Gastroesophageal sphincter (tissue), 4 donors: ENCODE measurements around the gene NUP62. TPM values are rescaled to one million over a fixed set of nuclear protein-coding genes. Genes with fewer than 3 reads are reported as not detected.

ENCODE experiments used
- ATAC-seq: fragments of 150-250 bp; one replicate; pipeline ENCODE4 v1.9.1; 2016; ENCODE audit warnings: mild to moderate bottlenecking, moderate library complexity
- H3K27ac ChIP-seq, 4 donors: fragments of 200-600 bp; sonication (generic) in 3 of 4; 1 replicate in 3 of 4; 2 replicates in 1 of 4; pipeline ENCODE4 v1.5.1; 2016 to 2019
- H3K27me3 ChIP-seq: fragments of 200-600 bp; sonication (generic); one replicate; pipeline ENCODE4 v1.5.1; 2019
- H3K36me3 ChIP-seq, 2 donors: fragments of 200-600 bp; sonication (generic); one replicate each; pipeline ENCODE4 v1.5.1; 2019; ENCODE audit warnings: control low read depth in 1 of 2
- H3K4me1 ChIP-seq, 3 donors: fragments of 200-600 bp; sonication (generic); 1 replicate in 2 of 3; 2 replicates in 1 of 3; pipeline ENCODE4 v1.5.1; 2016 to 2019; ENCODE audit warnings: control low read depth in 2 of 3
- H3K4me3 ChIP-seq, 2 donors: fragments of 200-600 bp; sonication (generic); one replicate each; pipeline ENCODE4 v1.5.1; 2019; ENCODE audit warnings: mild to moderate bottlenecking in 1 of 2, moderate library complexity in 1 of 2
- H3K9me3 ChIP-seq, 3 donors: fragments of 200-600 bp; sonication (generic); one replicate each; pipeline ENCODE4 v1.5.1; 2017 to 2019; ENCODE audit warnings: control low read depth in 2 of 3
- EP300 ChIP-seq: sonication (generic); formaldehyde crosslinking; IDR thresholded peaks from one replicate; pipeline ENCODE4 v1.6.1; 2017; ENCODE audit warnings: antibody characterized with exemption, mild to moderate bottlenecking
- POLR2A ChIP-seq, 2 donors: fragments of 450-650 bp; IDR thresholded peaks; one replicate each; pipeline ENCODE4 v1.6.1; 2017; ENCODE audit warnings: antibody characterized with exemption in 2 of 2, mild to moderate bottlenecking in 2 of 2, moderate library complexity in 1 of 2
- POLR2AphosphoS5 ChIP-seq: sonication (generic); formaldehyde crosslinking; IDR thresholded peaks from one replicate; pipeline ENCODE4 v1.6.1; 2017; ENCODE audit warnings: antibody characterized with exemption
- WGBS, 2 donors: methylation state at CpG; one replicate each; pipeline ENCODE4 v1.1.5; 2018; ENCODE audit warnings: low coverage in 1 of 2; 5-methylcytosine and 5-hydroxymethylcytosine counted together
- total RNA-seq, 4 donors: library from RNA; depleted of rRNA; stranded (reverse); fragments of >200 nt; gene quantifications; one replicate each; pipeline ENCODE4 v1.1.0, GENCODE V29; 2016
- TF ChIP-seq, protein P1 (sequence below), 4 experiments: fragments of 200-600 bp in 2 of 4; fragments of 450-650 bp in 2 of 4; sonication (generic) in 1 of 4; IDR thresholded peaks; one replicate each; pipeline ENCODE4 v1.5.1; 2017 to 2019; ENCODE audit warnings: antibody characterized with exemption in 4 of 4, mild to moderate bottlenecking in 2 of 4, moderate library complexity in 2 of 4

The NUP62 gene
- total RNA-seq, 4 donors from 2014 or later, result 30.1 to 43.2 (median 37.7) TPM

DNA sequence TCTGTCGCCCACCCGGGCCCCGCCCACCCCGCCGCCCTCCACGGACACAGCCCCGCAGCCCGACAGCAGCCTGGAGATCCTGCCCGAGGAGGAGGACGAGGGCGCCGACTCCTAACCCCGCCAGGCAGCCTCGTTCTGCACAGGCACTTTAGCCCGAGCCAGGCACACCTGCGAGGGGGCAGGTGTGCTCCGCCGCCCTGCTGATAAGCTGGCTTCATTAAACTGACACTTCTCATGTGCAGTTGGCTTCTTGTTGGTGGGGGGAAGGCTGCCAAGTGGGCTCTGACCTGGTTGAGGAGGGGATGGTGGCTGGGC is 40.8 kb downstream of the NUP62 start:
- Histone ChIP-seq H3K27ac (no peak overlapping the region), H3K4me3 (no peak overlapping the region), H3K9me3 (no peaks in the 10 kb centered on the region), H3K36me3 (peaks cover 0 to 59% of the 10 kb centered on the region in 2 donors), H3K27me3 (peaks cover 34% of the 10 kb centered on the region), H3K4me1 (peaks cover 0 to 17% (median 11%) of the 10 kb centered on the region in 3 donors)
- TF ChIP-seq, protein P1, sequence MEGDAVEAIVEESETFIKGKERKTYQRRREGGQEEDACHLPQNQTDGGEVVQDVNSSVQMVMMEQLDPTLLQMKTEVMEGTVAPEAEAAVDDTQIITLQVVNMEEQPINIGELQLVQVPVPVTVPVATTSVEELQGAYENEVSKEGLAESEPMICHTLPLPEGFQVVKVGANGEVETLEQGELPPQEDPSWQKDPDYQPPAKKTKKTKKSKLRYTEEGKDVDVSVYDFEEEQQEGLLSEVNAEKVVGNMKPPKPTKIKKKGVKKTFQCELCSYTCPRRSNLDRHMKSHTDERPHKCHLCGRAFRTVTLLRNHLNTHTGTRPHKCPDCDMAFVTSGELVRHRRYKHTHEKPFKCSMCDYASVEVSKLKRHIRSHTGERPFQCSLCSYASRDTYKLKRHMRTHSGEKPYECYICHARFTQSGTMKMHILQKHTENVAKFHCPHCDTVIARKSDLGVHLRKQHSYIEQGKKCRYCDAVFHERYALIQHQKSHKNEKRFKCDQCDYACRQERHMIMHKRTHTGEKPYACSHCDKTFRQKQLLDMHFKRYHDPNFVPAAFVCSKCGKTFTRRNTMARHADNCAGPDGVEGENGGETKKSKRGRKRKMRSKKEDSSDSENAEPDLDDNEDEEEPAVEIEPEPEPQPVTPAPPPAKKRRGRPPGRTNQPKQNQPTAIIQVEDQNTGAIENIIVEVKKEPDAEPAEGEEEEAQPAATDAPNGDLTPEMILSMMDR (IDR thresholded peaks at IDR 0.05), result no peak
- TF ChIP-seq POLR2AphosphoS5 (no peak), POLR2A (IDR thresholded peaks at IDR 0.05) (no peak), EP300 (no peak)
- no peak for ATAC-seq
- no CpG with 5 or more reads among the region's 18 CpGs for WGBS, 2 donors

DNA sequence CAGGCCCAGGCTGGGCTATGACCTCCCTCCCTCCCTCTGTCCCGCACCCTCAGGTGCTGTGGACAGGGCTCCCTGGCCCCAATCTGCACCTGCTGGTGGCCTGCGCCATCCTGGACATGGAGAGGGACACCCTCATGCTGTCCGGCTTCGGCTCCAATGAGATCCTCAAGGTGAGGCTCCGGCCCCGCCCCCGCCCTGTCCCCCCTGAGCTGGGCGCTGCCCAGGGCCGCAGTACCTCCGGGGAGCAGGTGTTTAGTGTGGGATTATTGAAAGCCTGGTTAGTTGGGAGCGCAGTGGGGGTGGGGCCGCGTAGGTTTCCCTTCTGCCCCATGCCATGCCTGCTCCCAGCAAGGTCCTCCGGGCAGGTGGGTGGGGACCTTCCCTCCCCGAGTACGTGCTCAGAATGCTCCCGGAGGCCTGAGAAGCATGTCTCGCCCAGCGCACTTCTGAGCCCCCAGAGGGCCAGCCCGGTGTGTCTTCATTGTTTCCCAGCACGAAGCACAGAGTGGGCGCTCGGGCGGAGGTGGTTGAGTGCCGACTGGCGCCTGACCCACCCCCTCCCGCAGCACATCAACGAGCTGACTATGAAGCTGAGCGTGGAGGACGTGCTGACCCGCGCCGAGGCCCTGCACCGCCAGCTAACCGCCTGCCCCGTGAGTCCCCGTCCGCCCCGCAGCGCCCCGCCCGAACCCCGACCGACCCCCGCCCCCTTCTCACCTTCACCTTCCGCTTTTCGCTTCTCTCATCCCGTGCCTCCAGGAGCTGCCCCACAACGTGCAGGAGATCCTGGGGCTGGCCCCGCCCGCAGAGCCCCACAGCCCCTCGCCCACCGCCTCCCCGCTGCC is 41.4 kb downstream of the NUP62 start:
- Histone ChIP-seq H3K36me3 (peaks cover 0 to 65% of the 10 kb centered on the region in 2 donors), H3K27me3 (peaks cover 28% of the 10 kb centered on the region), H3K27ac (no peak overlapping the region), H3K4me3 (no peak overlapping the region), H3K9me3 (peaks cover 0 to 1% (median 0%) of the 10 kb centered on the region in 3 donors), H3K4me1 (peaks cover 0 to 17% (median 11%) of the 10 kb centered on the region in 3 donors)
- no CpG with 5 or more reads among the region's 54 CpGs for WGBS, 2 donors
- ATAC-seq, result no peak
- TF ChIP-seq POLR2AphosphoS5, result no peak
- no peak for TF ChIP-seq POLR2A (IDR thresholded peaks at IDR 0.05)
- TF ChIP-seq EP300, result no peak
- TF ChIP-seq, protein P1 (IDR thresholded peaks at IDR 0.05), result no peak

DNA sequence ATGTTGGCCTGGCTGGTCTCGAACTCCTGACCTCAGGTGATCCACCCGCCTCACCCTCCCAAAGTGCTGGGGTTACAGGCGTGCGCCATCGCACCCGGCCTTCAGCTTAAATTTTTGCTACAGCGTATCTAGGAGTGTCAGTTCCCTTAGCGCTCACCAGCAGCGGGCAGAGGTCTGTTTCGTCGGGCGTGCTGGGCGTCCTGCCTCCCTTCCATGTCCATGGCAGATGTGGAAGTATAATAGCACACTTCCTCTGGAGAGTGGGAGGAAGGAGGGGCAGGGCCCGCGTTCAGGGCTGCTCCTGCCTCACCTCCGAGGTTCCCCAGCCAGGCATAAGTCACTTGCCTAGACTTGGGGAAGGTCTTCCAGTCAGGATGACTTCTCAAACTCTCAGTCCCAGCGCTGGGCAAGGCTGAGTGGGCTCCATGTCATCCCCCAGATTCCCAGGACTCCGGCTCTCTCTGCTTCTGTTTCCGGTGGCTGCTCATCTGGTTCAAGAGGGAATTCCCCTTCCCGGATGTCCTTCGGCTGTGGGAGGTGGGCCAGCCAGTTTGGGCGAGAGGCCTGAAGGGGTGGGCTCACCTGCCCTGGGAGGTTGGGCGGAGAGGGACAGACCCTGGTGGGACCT is 42.2 kb downstream of the NUP62 start:
- Histone ChIP-seq H3K27ac (no peak overlapping the region), H3K36me3 (peaks cover 0 to 72% of the 10 kb centered on the region in 2 donors), H3K9me3 (peaks cover 0 to 4% (median 0%) of the 10 kb centered on the region in 3 donors), H3K4me1 (peaks cover 0 to 17% (median 11%) of the 10 kb centered on the region in 3 donors), H3K27me3 (peaks cover 25% of the 10 kb centered on the region), H3K4me3 (no peak overlapping the region)
- no peak for ATAC-seq
- no peak for TF ChIP-seq POLR2A (IDR thresholded peaks at IDR 0.05)
- TF ChIP-seq, protein P1 (IDR thresholded peaks at IDR 0.05), result no peak
- TF ChIP-seq EP300, result no peak
- TF ChIP-seq POLR2AphosphoS5, result no peak
- 80% methylated on average over 3 of the region's 23 CpGs; no CpG with 5 or more reads in 1 of the 2 donors for WGBS, 2 donors

DNA sequence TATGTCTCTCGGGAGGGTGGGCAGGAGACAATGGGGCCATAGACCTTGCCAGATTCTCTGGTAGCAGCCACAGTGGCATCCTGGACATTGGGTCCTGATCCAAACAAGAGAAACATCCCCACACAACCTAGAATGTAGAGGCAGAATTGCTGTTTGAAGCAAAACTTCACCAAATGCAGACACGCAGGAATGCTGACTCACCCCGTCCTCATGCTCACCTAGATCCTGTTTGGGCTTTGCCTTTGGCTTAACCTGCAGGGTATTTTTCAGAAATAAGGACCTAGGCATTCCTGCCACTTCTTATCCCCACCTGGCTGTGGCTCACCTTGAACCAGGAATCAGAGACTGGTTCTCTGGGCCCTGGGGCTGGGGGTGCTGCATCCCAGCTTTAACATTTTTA is 44.5 kb downstream of the NUP62 start:
- H3K36me3 ChIP-seq, result peaks cover 0 to 96% of the 10 kb centered on the region in 2 donors
- peaks cover 7% of the 10 kb centered on the region for H3K27me3 ChIP-seq
- H3K27ac ChIP-seq, result no peak overlapping the region
- H3K4me3 ChIP-seq, result no peak overlapping the region
- H3K4me1 ChIP-seq, result peaks cover 0 to 10% (median 2%) of the 10 kb centered on the region in 3 donors
- 93 to 100% methylated on average over 1 to 2 of the region's 3 CpGs for WGBS, 2 donors
- TF ChIP-seq POLR2A (IDR thresholded peaks at IDR 0.05) (no peak), POLR2AphosphoS5 (no peak), EP300 (no peak)
- TF ChIP-seq, protein P1 (IDR thresholded peaks at IDR 0.05), result no peak
- no peak for ATAC-seq
- H3K9me3 ChIP-seq, result peaks cover 0 to 4% (median 0%) of the 10 kb centered on the region in 3 donors
